HG03520 (cell line): Measurements from ENCODE around the gene GIT2.
"Not testable (repeated sequence)": the region's sequence is repeated elsewhere in the genome, so short reads cannot be mapped to it uniquely, and the experiment has no call there.

ENCODE experiments used
- ATAC-seq: cut with Tn5 transposase; IDR thresholded peaks from one replicate; pipeline ENCODE4 v1.9.1; 2021; ENCODE audit warnings: mild to moderate bottlenecking, moderate library complexity; ENCODE audit not compliant: unreplicated experiment

GIT2 gene

GRCh38 chr12:109947521-109947920, 48.6 kb downstream of the GIT2 start:
- ATAC-seq: no peak

GRCh38 chr12:109946913-109947312, 49.3 kb downstream of the GIT2 start:
- no peak for ATAC-seq

- no peak for ATAC-seq
Measured at GRCh38 chr12:109946505-109946904, 49.7 kb downstream of the GIT2 start.

- no peak for ATAC-seq
Measured at GRCh38 chr12:109944561-109945359, 51.4 kb downstream of the GIT2 start.

GRCh38 chr12:109943811-109944210, 52.4 kb downstream of the GIT2 start:
- ATAC-seq: no peak

GRCh38 chr12:109940339-109940923, 55.7 kb downstream of the GIT2 start:
- no peak for ATAC-seq

- no peak for ATAC-seq
Measured at GRCh38 chr12:109939504-109939903, 56.7 kb downstream of the GIT2 start.

- no peak for ATAC-seq
Measured at GRCh38 chr12:109938947-109939346, 57.2 kb downstream of the GIT2 start.

- no peak for ATAC-seq
Measured at GRCh38 chr12:109937371-109937770, 58.8 kb downstream of the GIT2 start.

- no peak for ATAC-seq
Measured at GRCh38 chr12:109934026-109934425, 62.1 kb downstream of the GIT2 start.

- ATAC-seq: no peak
Measured at GRCh38 chr12:109932878-109933503, 63.2 kb downstream of the GIT2 start.

- no peak for ATAC-seq
Measured at GRCh38 chr12:109931143-109931542, 65.0 kb downstream of the GIT2 start.

GRCh38 chr12:109930028-109930800, 66.0 kb downstream of the GIT2 start:
- ATAC-seq: no peak

GRCh38 chr12:109929326-109929725, 66.8 kb downstream of the GIT2 start:
- ATAC-seq: not testable (repeated sequence)

GRCh38 chr12:109928058-109928656, 68.0 kb downstream of the GIT2 start:
- ATAC-seq: no peak

- no peak for ATAC-seq
Measured at GRCh38 chr12:109927622-109928021, 68.5 kb downstream of the GIT2 start.

GRCh38 chr12:109926488-109927210, 69.5 kb downstream of the GIT2 start:
- ATAC-seq: no peak

- no peak for ATAC-seq
Measured at GRCh38 chr12:109926016-109926415, 70.2 kb downstream of the GIT2 start.

GRCh38 chr12:109925185-109925840, 70.9 kb downstream of the GIT2 start:
- no peak for ATAC-seq
